Measurements from ENCODE around the gene RBM26.

The RBM26 gene

GRCh38 chr13:79374578-79374977 is 31.5 kb downstream of the RBM26 start:
- no peak for TF ChIP-seq CTCF (IDR thresholded peaks at IDR 0.05; ENCODE audit: insufficient read depth, low read length, poor library complexity, severe bottlenecking)
- DNase-seq (ENCODE audit: extremely low read depth, insufficient read length) = no peak
- no peak overlapping the region for H3K4me3 ChIP-seq (replicated peaks; ENCODE audit: low read depth, low read length)
- peaks cover 9% of the 10 kb centered on the region for H3K36me3 ChIP-seq (ENCODE audit: control insufficient read depth, insufficient read depth, low read length)
- H3K27me3 ChIP-seq (replicated peaks; ENCODE audit: control insufficient read depth, insufficient read depth, low read length) = no peaks in the 10 kb centered on the region

- no peak overlapping the region for H3K4me3 ChIP-seq (replicated peaks; ENCODE audit: low read depth, low read length)
- H3K36me3 ChIP-seq (ENCODE audit: control insufficient read depth, insufficient read depth, low read length) = peaks cover 9% of the 10 kb centered on the region
- DNase-seq (ENCODE audit: extremely low read depth, insufficient read length) = no peak
- no peaks in the 10 kb centered on the region for H3K27me3 ChIP-seq (replicated peaks; ENCODE audit: control insufficient read depth, insufficient read depth, low read length)
- TF ChIP-seq CTCF (IDR thresholded peaks at IDR 0.05; ENCODE audit: insufficient read depth, low read length, poor library complexity, severe bottlenecking) = no peak
Measured at GRCh38 chr13:79373916-79374315, 32.1 kb downstream of the RBM26 start.

GRCh38 chr13:79369226-79369625 is 36.8 kb downstream of the RBM26 start:
- H3K36me3 ChIP-seq (ENCODE audit: control insufficient read depth, insufficient read depth, low read length) = peaks cover 4% of the 10 kb centered on the region

GRCh38 chr13:79365981-79366380 is 40.1 kb downstream of the RBM26 start:
- peaks cover 6% of the 10 kb centered on the region for H3K36me3 ChIP-seq (ENCODE audit: control insufficient read depth, insufficient read depth, low read length)

More at GRCh38 chr13:79369226-79369625, 36.8 kb downstream of the RBM26 start:
- Histone ChIP-seq H3K4me3 (replicated peaks; ENCODE audit: low read depth, low read length) (no peak overlapping the region), H3K27me3 (replicated peaks; ENCODE audit: control insufficient read depth, insufficient read depth, low read length) (no peaks in the 10 kb centered on the region)
- DNase-seq (ENCODE audit: extremely low read depth, insufficient read length) = no peak
- TF ChIP-seq CTCF (IDR thresholded peaks at IDR 0.05; ENCODE audit: insufficient read depth, low read length, poor library complexity, severe bottlenecking) = no peak

GRCh38 chr13:79361299-79361698 is 44.8 kb downstream of the RBM26 start:
- H3K4me3 ChIP-seq (replicated peaks; ENCODE audit: low read depth, low read length) = no peak overlapping the region
- DNase-seq (ENCODE audit: extremely low read depth, insufficient read length) = no peak
- H3K27me3 ChIP-seq (replicated peaks; ENCODE audit: control insufficient read depth, insufficient read depth, low read length) = no peaks in the 10 kb centered on the region
- TF ChIP-seq CTCF (IDR thresholded peaks at IDR 0.05; ENCODE audit: insufficient read depth, low read length, poor library complexity, severe bottlenecking) = no peak
- H3K36me3 ChIP-seq (ENCODE audit: control insufficient read depth, insufficient read depth, low read length) = peaks cover 1% of the 10 kb centered on the region; the same call in 1 of the 2 replicates

More at GRCh38 chr13:79365981-79366380, 40.1 kb downstream of the RBM26 start:
- Histone ChIP-seq H3K27me3 (replicated peaks; ENCODE audit: control insufficient read depth, insufficient read depth, low read length) (no peaks in the 10 kb centered on the region), H3K4me3 (replicated peaks; ENCODE audit: low read depth, low read length) (no peak overlapping the region)
- no peak for DNase-seq (ENCODE audit: extremely low read depth, insufficient read length)
- no peak for TF ChIP-seq CTCF (IDR thresholded peaks at IDR 0.05; ENCODE audit: insufficient read depth, low read length, poor library complexity, severe bottlenecking)

- no peaks in the 10 kb centered on the region for H3K27me3 ChIP-seq (replicated peaks; ENCODE audit: control insufficient read depth, insufficient read depth, low read length)
- DNase-seq (ENCODE audit: extremely low read depth, insufficient read length) = no peak
- peaks cover 1% of the 10 kb centered on the region; the same call in 1 of the 2 replicates for H3K36me3 ChIP-seq (ENCODE audit: control insufficient read depth, insufficient read depth, low read length)
- no peak for TF ChIP-seq CTCF (IDR thresholded peaks at IDR 0.05; ENCODE audit: insufficient read depth, low read length, poor library complexity, severe bottlenecking)
- H3K4me3 ChIP-seq (replicated peaks; ENCODE audit: low read depth, low read length) = no peak overlapping the region
Measured at GRCh38 chr13:79360095-79360494, 46.0 kb downstream of the RBM26 start.
